Liver (tissue), 9 donors: ENCODE measurements around the gene ENAH. TPM values are rescaled to one million over a fixed set of nuclear protein-coding genes. Genes with fewer than 3 reads are reported as not detected.

Experiments used
- DNase-seq: peaks from one replicate; pipeline ENCODE4 v3.0.0-alpha.2; 2017; ENCODE audit warnings: low spot score
- H3K27ac ChIP-seq, 2 donors: one replicate each; pipeline ENCODE4 v1.7.0; 2013; ENCODE audit warnings: inconsistent platforms in 2 of 2, low read length in 2 of 2, control low read depth in 1 of 2, low read depth in 1 of 2, mild to moderate bottlenecking in 1 of 2
- H3K27me3 ChIP-seq, 4 donors: one replicate each; pipeline versions ENCODE4 v1.6.1 to v1.7.0; 2013; ENCODE audit warnings: low read length in 3 of 4, inconsistent platforms in 1 of 4, mild to moderate bottlenecking in 1 of 4, moderate library complexity in 1 of 4; ENCODE audit not compliant: control insufficient read depth in 4 of 4, insufficient read depth in 4 of 4
- H3K36me3 ChIP-seq, 4 donors: one replicate each; pipeline versions ENCODE4 v1.6.1 to v1.7.0; 2013; ENCODE audit warnings: low read length in 3 of 4, mild to moderate bottlenecking in 3 of 4, low read depth in 1 of 4, moderate library complexity in 1 of 4; ENCODE audit not compliant: control insufficient read depth in 4 of 4, insufficient read depth in 3 of 4
- H3K4me1 ChIP-seq, 4 donors: one replicate each; pipeline versions ENCODE4 v1.6.1 to v1.7.0; 2013; ENCODE audit warnings: low read length in 3 of 4, mild to moderate bottlenecking in 3 of 4, moderate library complexity in 1 of 4; ENCODE audit not compliant: control insufficient read depth in 4 of 4, insufficient read depth in 4 of 4
- H3K4me3 ChIP-seq, 3 donors: one replicate each; pipeline versions ENCODE4 v1.6.1 to v1.7.0; 2013; ENCODE audit warnings: low read length in 3 of 3, control low read depth in 1 of 3, low read depth in 1 of 3, mild to moderate bottlenecking in 1 of 3
- H3K9ac ChIP-seq, 2 donors: one replicate each; pipeline ENCODE4 v1.7.0; 2013; ENCODE audit warnings: low read length in 2 of 2, mild to moderate bottlenecking in 2 of 2, moderate library complexity in 2 of 2, control low read depth in 1 of 2, low read depth in 1 of 2
- H3K9me3 ChIP-seq, 4 donors: one replicate each; pipeline versions ENCODE4 v1.6.1 to v1.7.0; 2013; ENCODE audit warnings: low read length in 3 of 4; ENCODE audit not compliant: control insufficient read depth in 4 of 4
- CTCF ChIP-seq: fragments of 150-350 bp; IDR thresholded peaks from 2 replicates; pipeline ENCODE4 v1.5.1; 2017; ENCODE audit warnings: improper control_type of control experiment, low read depth, low read length; ENCODE audit not compliant: missing input control
- EGR1 ChIP-seq, 2 donors: IDR thresholded peaks; 2 replicates each; pipeline ENCODE4 v1.6.1; 2016 to 2018; ENCODE audit warnings: antibody characterized with exemption in 2 of 2, low read depth in 2 of 2
- FOXA1 ChIP-seq: IDR thresholded peaks from 2 replicates; pipeline ENCODE4 v1.6.1; 2016; ENCODE audit warnings: antibody characterized with exemption
- FOXA2 ChIP-seq: IDR thresholded peaks from 2 replicates; pipeline ENCODE4 v1.6.1; 2016; ENCODE audit warnings: antibody characterized with exemption
- HNF4A ChIP-seq, 2 donors: conservative IDR thresholded peaks; 2 replicates each; pipeline ENCODE4 v1.6.1; 2016; ENCODE audit warnings: antibody characterized with exemption in 2 of 2, mild to moderate bottlenecking in 2 of 2
- JUND ChIP-seq, 2 donors: IDR thresholded peaks; 2 replicates each; pipeline ENCODE4 v1.6.1; 2016; ENCODE audit warnings: antibody characterized with exemption in 2 of 2
- MAX ChIP-seq: IDR thresholded peaks from 2 replicates; pipeline ENCODE4 v1.6.1; 2016; ENCODE audit warnings: antibody characterized with exemption
- NR2F2 ChIP-seq: IDR thresholded peaks from 2 replicates; pipeline ENCODE4 v1.6.1; 2016; ENCODE audit warnings: antibody characterized with exemption
- RAD21 ChIP-seq, 2 donors: IDR thresholded peaks; 2 replicates each; pipeline ENCODE4 v1.6.1; 2016; ENCODE audit warnings: antibody characterized with exemption in 2 of 2, mild to moderate bottlenecking in 2 of 2
- RXRA ChIP-seq, 2 donors: IDR thresholded peaks; 2 replicates each; pipeline ENCODE4 v1.6.1; 2017 to 2018; ENCODE audit warnings: antibody characterized with exemption in 2 of 2, mild to moderate bottlenecking in 1 of 2
- SP1 ChIP-seq: IDR thresholded peaks from 2 replicates; pipeline ENCODE4 v1.6.1; 2018; ENCODE audit warnings: antibody characterized with exemption, mild to moderate bottlenecking
- TAF1 ChIP-seq: conservative IDR thresholded peaks from 2 replicates; pipeline ENCODE4 v1.6.1; 2016; ENCODE audit warnings: antibody characterized with exemption, mild to moderate bottlenecking
- YY1 ChIP-seq: IDR thresholded peaks from 2 replicates; pipeline ENCODE4 v1.6.1; 2016; ENCODE audit warnings: antibody characterized with exemption, mild to moderate bottlenecking
- ZBTB33 ChIP-seq: IDR thresholded peaks from 2 replicates; pipeline ENCODE4 v1.6.1; 2016; ENCODE audit warnings: antibody characterized with exemption
- WGBS: extraction: QIAGEN DNeasy Blood & Tissue Kit; methylation state at CpG from one replicate; pipeline ENCODE4 v1.1.7; 2013; 5-methylcytosine and 5-hydroxymethylcytosine counted together
- polyA plus RNA-seq, 2 donors: library from polyadenylated mRNA; stranded (reverse) in 1 of 2; unstranded in 1 of 2; fragments of 200-250 nt in 1 of 2; fragments of >200 nt in 1 of 2; fragmentation: Nextera tagmentation in 1 of 2; extraction: Ambion mirVana in 1 of 2; gene quantifications; one replicate each; pipeline versions ENCODE4 v1.2.1 to v1.2.3, GENCODE V29; 2013 to 2015
- total RNA-seq, 2 donors: library from RNA; depleted of rRNA; stranded (reverse); fragments of >200 nt; gene quantifications; one replicate each; pipeline ENCODE4 v1.2.3, GENCODE V29; 2014
- TF ChIP-seq, protein P1 (sequence below): IDR thresholded peaks from 2 replicates; pipeline ENCODE4 v1.6.1; 2016; ENCODE audit warnings: antibody characterized with exemption, mild to moderate bottlenecking
- TF ChIP-seq, protein P2 (sequence below): IDR thresholded peaks from 2 replicates; pipeline ENCODE4 v1.6.1; 2016; ENCODE audit warnings: antibody characterized with exemption
- donor health status: healthy.
- donor health status: healthy.
- donor health status: healthy.
- donor health status: healthy.
- donor health status: healthy.

ENAH gene
- total and polyA plus RNA-seq, 4 donors = 2.8 to 8.4 (median 4.5) TPM

GRCh38 chr1:225610539-225610938, 42.4 kb downstream of the ENAH start:
- Histone ChIP-seq H3K9me3 (no peaks in the 10 kb centered on the region), H3K9ac (no peak overlapping the region), H3K27me3 (no peaks in the 10 kb centered on the region), H3K4me3 (no peak overlapping the region), H3K4me1 (no peaks in the 10 kb centered on the region), H3K27ac (no peak overlapping the region), H3K36me3 (no peaks in the 10 kb centered on the region)
- DNase-seq = no peak
- WGBS = 96% methylated on average over 5 of the region's 5 CpGs
- TF ChIP-seq FOXA1 (no peak), RAD21 (IDR thresholded peaks at IDR 0.05) (no peak), EGR1 (IDR thresholded peaks at IDR 0.05; ENCODE audit: low read depth in 2 of 2) (no peak), YY1 (no peak), SP1 (no peak), ZBTB33 (no peak), HNF4A (conservative IDR thresholded peaks at IDR 0.05) (no peak), FOXA2 (no peak), NR2F2 (no peak), TAF1 (no peak), RXRA (IDR thresholded peaks at IDR 0.05) (no peak), CTCF (no peak)
- TF ChIP-seq, protein P1, sequence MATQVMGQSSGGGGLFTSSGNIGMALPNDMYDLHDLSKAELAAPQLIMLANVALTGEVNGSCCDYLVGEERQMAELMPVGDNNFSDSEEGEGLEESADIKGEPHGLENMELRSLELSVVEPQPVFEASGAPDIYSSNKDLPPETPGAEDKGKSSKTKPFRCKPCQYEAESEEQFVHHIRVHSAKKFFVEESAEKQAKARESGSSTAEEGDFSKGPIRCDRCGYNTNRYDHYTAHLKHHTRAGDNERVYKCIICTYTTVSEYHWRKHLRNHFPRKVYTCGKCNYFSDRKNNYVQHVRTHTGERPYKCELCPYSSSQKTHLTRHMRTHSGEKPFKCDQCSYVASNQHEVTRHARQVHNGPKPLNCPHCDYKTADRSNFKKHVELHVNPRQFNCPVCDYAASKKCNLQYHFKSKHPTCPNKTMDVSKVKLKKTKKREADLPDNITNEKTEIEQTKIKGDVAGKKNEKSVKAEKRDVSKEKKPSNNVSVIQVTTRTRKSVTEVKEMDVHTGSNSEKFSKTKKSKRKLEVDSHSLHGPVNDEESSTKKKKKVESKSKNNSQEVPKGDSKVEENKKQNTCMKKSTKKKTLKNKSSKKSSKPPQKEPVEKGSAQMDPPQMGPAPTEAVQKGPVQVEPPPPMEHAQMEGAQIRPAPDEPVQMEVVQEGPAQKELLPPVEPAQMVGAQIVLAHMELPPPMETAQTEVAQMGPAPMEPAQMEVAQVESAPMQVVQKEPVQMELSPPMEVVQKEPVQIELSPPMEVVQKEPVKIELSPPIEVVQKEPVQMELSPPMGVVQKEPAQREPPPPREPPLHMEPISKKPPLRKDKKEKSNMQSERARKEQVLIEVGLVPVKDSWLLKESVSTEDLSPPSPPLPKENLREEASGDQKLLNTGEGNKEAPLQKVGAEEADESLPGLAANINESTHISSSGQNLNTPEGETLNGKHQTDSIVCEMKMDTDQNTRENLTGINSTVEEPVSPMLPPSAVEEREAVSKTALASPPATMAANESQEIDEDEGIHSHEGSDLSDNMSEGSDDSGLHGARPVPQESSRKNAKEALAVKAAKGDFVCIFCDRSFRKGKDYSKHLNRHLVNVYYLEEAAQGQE = no peak
- TF ChIP-seq, protein P2, sequence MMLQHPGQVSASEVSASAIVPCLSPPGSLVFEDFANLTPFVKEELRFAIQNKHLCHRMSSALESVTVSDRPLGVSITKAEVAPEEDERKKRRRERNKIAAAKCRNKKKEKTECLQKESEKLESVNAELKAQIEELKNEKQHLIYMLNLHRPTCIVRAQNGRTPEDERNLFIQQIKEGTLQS = no peak

DNA sequence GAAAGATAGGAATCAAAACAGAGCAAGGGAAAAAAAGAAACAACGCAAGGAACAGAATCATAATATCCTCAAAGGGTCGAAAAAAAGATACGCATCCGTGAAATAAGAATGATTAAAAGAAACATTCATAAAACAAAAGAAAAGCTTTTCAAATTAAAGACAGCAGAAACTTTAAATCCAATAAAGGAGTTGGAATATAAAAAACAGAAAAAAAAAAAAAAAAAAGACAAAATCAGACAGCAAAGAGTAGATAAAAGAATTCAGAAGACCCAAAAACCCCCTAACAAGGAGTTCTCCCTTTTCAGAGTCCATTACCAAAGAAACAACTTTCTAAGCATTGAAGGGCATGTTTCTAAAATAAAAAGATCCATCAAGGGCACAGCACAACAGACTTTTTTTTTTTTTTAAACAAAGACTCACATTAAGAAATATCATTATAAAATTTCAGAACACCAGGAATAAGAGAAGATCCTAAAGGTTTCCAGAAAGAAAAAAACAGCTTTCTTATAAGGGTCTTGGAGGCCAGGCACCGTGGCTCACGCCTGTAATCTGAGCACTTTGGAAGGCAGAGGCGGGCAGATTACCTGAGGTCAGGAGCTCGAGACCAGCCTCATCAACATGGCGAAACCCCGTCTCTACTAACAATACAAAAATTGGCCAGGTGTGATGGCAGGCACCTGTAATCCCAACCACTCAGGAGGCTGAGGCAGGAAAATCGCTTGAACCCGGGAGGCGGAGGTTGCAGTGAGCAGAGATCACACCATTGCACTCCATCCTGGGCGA, 44.7 kb downstream of the ENAH start:
- H3K27ac ChIP-seq = no peak overlapping the region

More for the DNA sequence above, 44.7 kb downstream of the ENAH start:
- Histone ChIP-seq H3K27me3 (no peaks in the 10 kb centered on the region), H3K4me3 (no peak overlapping the region), H3K9me3 (no peaks in the 10 kb centered on the region), H3K9ac (no peak overlapping the region), H3K36me3 (no peaks in the 10 kb centered on the region), H3K4me1 (peaks cover 0 to 2% (median 0%) of the 10 kb centered on the region in 4 donors)
- 90% methylated on average over 14 of the region's 14 CpGs for WGBS
- no peak for DNase-seq
- no peak for TF ChIP-seq FOXA1
- TF ChIP-seq EGR1 (IDR thresholded peaks at IDR 0.05; ENCODE audit: low read depth in 2 of 2) = no peak
- TF ChIP-seq NR2F2 = no peak
- TF ChIP-seq, protein P2 = no peak
- no peak for TF ChIP-seq CTCF
- no peak for TF ChIP-seq MAX
- TF ChIP-seq RXRA (IDR thresholded peaks at IDR 0.05) = no peak
- no peak for TF ChIP-seq HNF4A (conservative IDR thresholded peaks at IDR 0.05)
- no peak for TF ChIP-seq TAF1
- TF ChIP-seq JUND (IDR thresholded peaks at IDR 0.05) = no peak
- TF ChIP-seq FOXA2 = no peak
- TF ChIP-seq ZBTB33 = no peak
